HEK293T (cell line): ENCODE results near the gene PSPC1.
"Not testable (repeated sequence)": the region's sequence is repeated elsewhere in the genome, so short reads cannot be mapped to it uniquely, and the experiment has no call there.

Experiments
- ARNT ChIP-seq: fragments of 450-650 bp; IDR thresholded peaks from 2 replicates; pipeline ENCODE4 v1.6.1; 2017; ENCODE audit warnings: mild to moderate bottlenecking
- BHLHE40 ChIP-seq: fragments of 450-650 bp; IDR thresholded peaks from 2 replicates; pipeline ENCODE4 v1.6.1; 2016; ENCODE audit warnings: mild to moderate bottlenecking, moderate library complexity, borderline replicate concordance
- ELF4 ChIP-seq: fragments of 450-650 bp; IDR thresholded peaks from 2 replicates; pipeline ENCODE4 v1.6.1; 2017; ENCODE audit warnings: antibody characterized with exemption
- FOXA1 ChIP-seq: fragments of 450-650 bp; IDR thresholded peaks from 2 replicates; pipeline ENCODE4 v1.6.1; 2016; ENCODE audit warnings: mild to moderate bottlenecking
- L3MBTL2 ChIP-seq: fragments of 450-650 bp; conservative IDR thresholded peaks from 2 replicates; pipeline ENCODE4 v1.6.1; 2016; ENCODE audit warnings: mild to moderate bottlenecking
- SP1 ChIP-seq: fragments of 450-650 bp; IDR thresholded peaks from 2 replicates; pipeline ENCODE4 v1.6.1; 2017
- SUZ12 ChIP-seq: fragments of 450-650 bp; IDR thresholded peaks from 2 replicates; pipeline ENCODE4 v1.6.1; 2016; ENCODE audit warnings: mild to moderate bottlenecking
- TARDBP ChIP-seq: fragments of 450-650 bp; IDR thresholded peaks from 2 replicates; pipeline ENCODE4 v1.6.1; 2016
- ZNF384 ChIP-seq: fragments of 450-650 bp; IDR thresholded peaks from 2 replicates; pipeline ENCODE4 v1.6.1; 2016
- TF ChIP-seq, protein P1 (sequence below): fragments of 450-650 bp; IDR thresholded peaks from 2 replicates; pipeline ENCODE4 v1.6.1; 2016

DNA sequence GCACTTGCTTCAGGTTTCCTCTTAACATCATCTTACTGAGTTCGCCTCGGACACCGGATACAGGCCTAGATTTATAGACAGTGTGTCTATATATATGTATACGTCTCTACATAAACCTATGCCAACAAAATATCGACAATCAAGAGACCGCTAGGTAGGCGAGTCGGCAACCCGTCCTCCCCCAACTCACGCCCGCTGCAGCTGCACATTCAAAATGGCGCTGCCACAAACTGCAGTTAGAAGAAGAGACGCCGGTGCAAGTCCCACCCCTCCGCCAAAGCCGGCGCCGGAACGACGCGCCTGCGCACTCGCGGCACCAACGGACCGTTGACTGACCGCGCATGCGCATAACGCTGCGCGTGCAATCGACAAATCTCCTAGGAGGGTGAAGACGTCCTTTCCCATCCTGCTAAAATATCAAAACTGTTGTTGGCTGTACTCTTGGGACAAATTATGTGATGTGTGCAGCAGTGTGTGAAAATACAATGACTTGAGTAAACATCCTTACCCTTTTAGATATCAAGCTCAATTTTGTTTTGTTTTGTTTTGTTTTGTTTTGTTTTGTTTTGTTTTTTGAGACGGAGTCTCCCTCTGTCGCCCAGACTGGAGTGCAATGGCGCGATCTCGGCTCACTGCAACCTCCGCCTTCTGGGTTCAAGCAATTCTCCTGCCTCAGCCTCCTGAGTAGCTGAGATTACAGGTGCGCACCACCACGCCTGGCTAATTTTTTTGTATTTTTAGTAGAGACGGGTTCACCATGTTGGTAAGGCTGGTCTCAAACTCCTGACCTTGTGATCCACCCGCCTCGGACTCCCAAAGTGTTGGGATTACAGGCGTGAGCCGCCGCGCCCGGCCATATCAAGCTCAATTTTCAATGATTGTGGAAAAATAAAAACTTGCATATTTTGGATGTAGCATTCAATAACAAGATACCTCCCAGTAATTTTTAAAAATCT, at the start of gene PSPC1:
- TF ChIP-seq SP1, BHLHE40, FOXA1, TARDBP, SUZ12, ARNT, ZNF384: not testable (repeated sequence)
- peak; percentile 51; the same call in 1 of the 2 replicates for TF ChIP-seq L3MBTL2
- TF ChIP-seq, protein P1, sequence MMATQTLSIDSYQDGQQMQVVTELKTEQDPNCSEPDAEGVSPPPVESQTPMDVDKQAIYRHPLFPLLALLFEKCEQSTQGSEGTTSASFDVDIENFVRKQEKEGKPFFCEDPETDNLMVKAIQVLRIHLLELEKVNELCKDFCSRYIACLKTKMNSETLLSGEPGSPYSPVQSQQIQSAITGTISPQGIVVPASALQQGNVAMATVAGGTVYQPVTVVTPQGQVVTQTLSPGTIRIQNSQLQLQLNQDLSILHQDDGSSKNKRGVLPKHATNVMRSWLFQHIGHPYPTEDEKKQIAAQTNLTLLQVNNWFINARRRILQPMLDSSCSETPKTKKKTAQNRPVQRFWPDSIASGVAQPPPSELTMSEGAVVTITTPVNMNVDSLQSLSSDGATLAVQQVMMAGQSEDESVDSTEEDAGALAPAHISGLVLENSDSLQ: not testable (repeated sequence)
- TF ChIP-seq ELF4: peak; percentile 15; the same call in 1 of the 2 replicates
